ENCODE results near the gene C13orf46. TPM values are rescaled to one million over a fixed set of nuclear protein-coding genes. Genes with fewer than 3 reads are reported as not detected.

Gene C13orf46
- total and polyA plus RNA-seq, 2 donors (not counting 1 experiment from before 2014, with no cell fraction given), result 0.50 to 0.56 TPM

GRCh38 chr13:113934576-113934975, 39.3 kb downstream of the C13orf46 start:
- TF ChIP-seq, protein P1, sequence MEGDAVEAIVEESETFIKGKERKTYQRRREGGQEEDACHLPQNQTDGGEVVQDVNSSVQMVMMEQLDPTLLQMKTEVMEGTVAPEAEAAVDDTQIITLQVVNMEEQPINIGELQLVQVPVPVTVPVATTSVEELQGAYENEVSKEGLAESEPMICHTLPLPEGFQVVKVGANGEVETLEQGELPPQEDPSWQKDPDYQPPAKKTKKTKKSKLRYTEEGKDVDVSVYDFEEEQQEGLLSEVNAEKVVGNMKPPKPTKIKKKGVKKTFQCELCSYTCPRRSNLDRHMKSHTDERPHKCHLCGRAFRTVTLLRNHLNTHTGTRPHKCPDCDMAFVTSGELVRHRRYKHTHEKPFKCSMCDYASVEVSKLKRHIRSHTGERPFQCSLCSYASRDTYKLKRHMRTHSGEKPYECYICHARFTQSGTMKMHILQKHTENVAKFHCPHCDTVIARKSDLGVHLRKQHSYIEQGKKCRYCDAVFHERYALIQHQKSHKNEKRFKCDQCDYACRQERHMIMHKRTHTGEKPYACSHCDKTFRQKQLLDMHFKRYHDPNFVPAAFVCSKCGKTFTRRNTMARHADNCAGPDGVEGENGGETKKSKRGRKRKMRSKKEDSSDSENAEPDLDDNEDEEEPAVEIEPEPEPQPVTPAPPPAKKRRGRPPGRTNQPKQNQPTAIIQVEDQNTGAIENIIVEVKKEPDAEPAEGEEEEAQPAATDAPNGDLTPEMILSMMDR (conservative IDR thresholded peaks at IDR 0.05 in 1 of 2, IDR thresholded peaks at IDR 0.05 in 1 of 2; ENCODE audit: low read depth in 1 of 2, low read length in 2 of 2), result no peak
- TF ChIP-seq EZH2 (IDR thresholded peaks at IDR 0.05; ENCODE audit: low read length, missing control alignments), result no peak
- Histone ChIP-seq H3K27ac (ENCODE audit: insufficient read depth, low read length) (no peak overlapping the region), H3K79me2 (ENCODE audit: control insufficient read depth, insufficient read depth, low read length) (no peaks in the 10 kb centered on the region), H3K27me3 (ENCODE audit: control insufficient read depth, insufficient read depth, low read length) (no peaks in the 10 kb centered on the region), H3K4me2 (ENCODE audit: extremely low read depth, insufficient read depth, low read length) (no peak overlapping the region), H3K4me3 (replicated peaks in 1 of 4; ENCODE audit: control extremely low read depth in 1 of 4, insufficient read depth in 1 of 4, low read depth in 3 of 4, low read length in 4 of 4) (no peak overlapping the region), H3K36me3 (ENCODE audit: control insufficient read depth, insufficient read depth, low read length) (no peaks in the 10 kb centered on the region), H3K9ac (ENCODE audit: insufficient read depth, low read length) (no peak overlapping the region), H3K9me3 (ENCODE audit: control insufficient read depth, insufficient read depth, low read depth, low read length) (no peaks in the 10 kb centered on the region), H4K20me1 (ENCODE audit: control insufficient read depth, extremely low read depth, insufficient read depth, low read length) (no peaks in the 10 kb centered on the region), H3K4me1 (ENCODE audit: control insufficient read depth, extremely low read depth, insufficient read depth, low read length) (peaks cover 11% of the 10 kb centered on the region), H2AFZ (ENCODE audit: low read length) (no peak overlapping the region)
- DNase-seq (ENCODE audit: low read depth in 2 of 2), result no peak

DNA sequence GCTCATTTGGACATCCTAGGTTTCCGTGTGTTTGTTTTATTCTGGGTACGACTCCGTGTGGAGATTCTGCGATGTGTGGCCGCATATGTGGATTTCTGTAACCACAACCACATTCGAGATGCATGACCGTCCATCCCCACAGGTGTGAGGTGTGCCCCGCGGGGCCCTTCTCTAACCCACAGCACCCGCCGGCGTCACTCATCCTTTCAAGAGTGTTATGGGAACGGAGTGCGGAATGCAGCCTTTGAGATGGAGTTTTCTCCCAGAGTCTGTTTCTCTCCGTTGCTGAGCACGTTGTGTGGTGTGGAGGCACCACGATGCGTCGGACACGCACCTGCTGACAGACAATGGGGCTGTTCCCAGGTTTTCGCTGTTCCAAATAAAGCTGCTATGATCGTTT, 40.0 kb downstream of the C13orf46 start:
- no peak for TF ChIP-seq EZH2 (IDR thresholded peaks at IDR 0.05; ENCODE audit: low read length, missing control alignments)
- TF ChIP-seq, protein P1 (conservative IDR thresholded peaks at IDR 0.05 in 1 of 2, IDR thresholded peaks at IDR 0.05 in 1 of 2; ENCODE audit: low read depth in 1 of 2, low read length in 2 of 2), result no peak
- DNase-seq (ENCODE audit: low read depth in 2 of 2), result no peak
- H3K27ac ChIP-seq (ENCODE audit: insufficient read depth, low read length), result no peak overlapping the region

DNA sequence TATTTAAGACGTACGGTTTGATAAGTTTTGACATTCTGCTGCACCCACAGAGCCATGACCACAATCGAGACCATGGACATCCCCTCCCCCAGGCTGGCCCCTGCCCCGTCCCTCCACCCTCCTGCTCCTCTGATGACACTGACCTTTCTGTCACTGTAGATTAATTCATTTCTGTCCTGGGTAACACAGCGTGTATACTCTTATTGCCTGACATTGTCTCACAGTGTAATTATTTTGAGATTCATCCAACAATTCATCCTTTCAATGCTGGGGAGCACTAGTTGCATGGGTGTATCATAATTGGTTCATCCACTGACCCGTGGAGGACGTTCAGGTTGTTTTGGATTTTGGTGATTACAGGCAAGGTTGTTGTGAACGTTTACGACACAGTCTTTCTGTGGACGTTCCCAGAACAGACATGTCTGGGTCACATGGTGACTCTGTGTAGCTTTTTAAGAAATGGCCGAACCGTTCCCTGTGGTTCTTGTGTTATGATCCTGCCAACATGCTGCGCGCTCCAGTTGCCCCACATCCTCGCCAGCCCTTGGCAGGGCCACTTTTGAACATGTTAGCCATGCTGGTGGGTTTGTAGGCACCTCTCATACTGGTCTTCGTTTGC, 41.9 kb downstream of the C13orf46 start:
- Histone ChIP-seq H2AFZ (ENCODE audit: low read length) (no peak overlapping the region), H3K36me3 (ENCODE audit: control insufficient read depth, insufficient read depth, low read length) (no peaks in the 10 kb centered on the region), H3K9me3 (ENCODE audit: control insufficient read depth, insufficient read depth, low read depth, low read length) (no peaks in the 10 kb centered on the region), H3K4me2 (ENCODE audit: extremely low read depth, insufficient read depth, low read length) (no peak overlapping the region), H3K9ac (ENCODE audit: insufficient read depth, low read length) (no peak overlapping the region), H3K4me1 (ENCODE audit: control insufficient read depth, extremely low read depth, insufficient read depth, low read length) (peaks cover 26% of the 10 kb centered on the region), H4K20me1 (ENCODE audit: control insufficient read depth, extremely low read depth, insufficient read depth, low read length) (no peaks in the 10 kb centered on the region), H3K79me2 (ENCODE audit: control insufficient read depth, insufficient read depth, low read length) (no peaks in the 10 kb centered on the region), H3K4me3 (replicated peaks in 1 of 4; ENCODE audit: control extremely low read depth in 1 of 4, insufficient read depth in 1 of 4, low read depth in 3 of 4, low read length in 4 of 4) (no peak overlapping the region), H3K27ac (ENCODE audit: insufficient read depth, low read length) (no peak overlapping the region), H3K27me3 (ENCODE audit: control insufficient read depth, insufficient read depth, low read length) (no peaks in the 10 kb centered on the region)
- TF ChIP-seq, protein P1 (conservative IDR thresholded peaks at IDR 0.05 in 1 of 2, IDR thresholded peaks at IDR 0.05 in 1 of 2; ENCODE audit: low read depth in 1 of 2, low read length in 2 of 2), result no peak
- TF ChIP-seq EZH2 (IDR thresholded peaks at IDR 0.05; ENCODE audit: low read length, missing control alignments), result no peak
- no peak for DNase-seq (ENCODE audit: low read depth in 2 of 2)

More for the DNA sequence above, 40.0 kb downstream of the C13orf46 start:
- Histone ChIP-seq H3K4me1 (ENCODE audit: control insufficient read depth, extremely low read depth, insufficient read depth, low read length) (peaks cover 13% of the 10 kb centered on the region), H3K9me3 (ENCODE audit: control insufficient read depth, insufficient read depth, low read depth, low read length) (no peaks in the 10 kb centered on the region), H3K4me2 (ENCODE audit: extremely low read depth, insufficient read depth, low read length) (no peak overlapping the region), H4K20me1 (ENCODE audit: control insufficient read depth, extremely low read depth, insufficient read depth, low read length) (no peaks in the 10 kb centered on the region), H3K27me3 (ENCODE audit: control insufficient read depth, insufficient read depth, low read length) (no peaks in the 10 kb centered on the region), H3K4me3 (replicated peaks in 1 of 4; ENCODE audit: control extremely low read depth in 1 of 4, insufficient read depth in 1 of 4, low read depth in 3 of 4, low read length in 4 of 4) (no peak overlapping the region), H3K36me3 (ENCODE audit: control insufficient read depth, insufficient read depth, low read length) (no peaks in the 10 kb centered on the region), H2AFZ (ENCODE audit: low read length) (no peak overlapping the region), H3K79me2 (ENCODE audit: control insufficient read depth, insufficient read depth, low read length) (no peaks in the 10 kb centered on the region), H3K9ac (ENCODE audit: insufficient read depth, low read length) (no peak overlapping the region)

All from fibroblast of lung (primary cell).